ENCODE results near the gene SH3BP2. TPM values are rescaled to one million over a fixed set of nuclear protein-coding genes. Genes with fewer than 3 reads are reported as not detected.

SH3BP2 gene
- total RNA-seq, 1 donor from 2014 or later: 24.9 TPM

DNA sequence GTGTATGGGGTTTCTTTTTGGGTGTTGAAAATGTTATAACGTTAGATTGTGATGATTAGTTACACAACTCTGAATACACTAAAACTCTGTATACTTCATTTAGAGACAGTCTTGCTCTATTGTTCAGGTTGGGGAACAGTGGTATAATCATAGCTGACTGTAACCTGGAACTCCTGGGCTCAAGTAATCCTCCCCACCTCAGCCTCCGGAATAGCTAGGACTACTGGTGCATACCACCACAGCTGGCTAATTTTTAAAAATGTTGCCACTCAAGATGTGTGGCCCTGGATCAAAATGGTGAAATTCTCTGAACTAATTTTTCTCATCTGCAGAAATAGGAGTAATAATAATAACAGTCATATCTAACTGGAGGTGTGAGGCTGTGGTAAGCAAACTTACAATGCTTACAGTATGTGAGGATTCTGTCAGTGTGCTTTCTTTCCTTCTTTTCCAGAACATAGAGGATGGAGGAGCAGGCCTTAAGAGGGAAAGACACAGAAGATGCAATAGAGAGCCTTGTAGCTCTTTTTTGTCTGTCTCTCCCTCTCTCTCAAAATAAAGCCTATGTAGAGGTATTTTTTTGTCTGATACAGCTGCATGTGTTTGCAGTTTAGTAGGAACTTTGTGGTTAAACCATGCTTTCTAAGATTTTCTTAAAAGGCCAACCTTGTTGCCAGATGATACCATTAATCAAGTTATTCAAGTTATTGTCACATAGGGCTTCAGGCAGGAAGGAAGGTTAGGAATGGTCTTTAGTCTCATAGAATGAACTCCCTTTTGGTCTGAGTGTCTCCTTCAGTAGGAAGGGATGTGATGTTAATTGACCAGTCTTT, 58.3 kb downstream of the SH3BP2 start:
- no peak for DNase-seq (ENCODE audit: low read depth, low spot score)

DNA sequence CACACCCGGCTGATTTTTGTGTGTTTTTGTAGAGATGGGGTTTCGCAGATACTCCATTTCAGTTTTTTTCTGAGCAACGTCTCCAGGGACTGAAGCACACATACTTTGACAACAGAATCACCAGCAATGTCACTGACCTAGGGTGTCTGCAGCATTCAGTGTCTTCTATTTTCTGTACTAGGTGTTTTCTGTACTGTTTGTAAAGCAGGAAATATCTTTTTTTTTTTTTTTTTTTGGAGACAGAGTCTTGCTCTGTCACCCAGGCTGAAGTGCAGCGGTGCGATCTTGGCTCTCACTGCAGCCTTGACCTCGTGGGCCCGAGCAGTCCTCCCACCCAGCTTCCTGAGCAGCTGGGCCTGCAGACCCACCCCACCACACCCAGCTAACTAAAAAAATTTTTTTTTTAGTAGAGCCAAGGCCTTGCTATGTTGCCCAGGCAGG, 59.6 kb downstream of the SH3BP2 start:
- DNase-seq (ENCODE audit: low read depth, low spot score): no peak

DNA sequence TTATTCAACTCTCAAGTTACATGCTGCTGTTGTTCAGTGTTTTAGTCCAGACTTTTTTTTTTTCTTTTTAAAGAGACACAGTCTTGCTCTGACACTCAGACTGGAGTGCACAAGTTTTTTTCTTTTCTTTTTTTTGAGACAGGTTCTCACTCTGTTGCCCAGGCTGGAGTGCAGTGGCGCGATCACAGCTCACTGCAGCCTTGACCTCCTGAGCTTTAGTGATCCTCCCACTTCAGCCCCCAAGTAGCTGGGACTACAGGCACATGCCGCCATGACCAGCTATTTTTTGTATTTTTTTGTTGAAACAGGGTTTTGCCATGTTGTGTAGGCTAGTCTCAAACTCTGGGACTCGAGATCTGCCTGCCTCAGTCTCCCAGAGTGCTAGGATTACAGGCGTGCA, 62.7 kb downstream of the SH3BP2 start:
- DNase-seq (ENCODE audit: low read depth, low spot score): no peak

DNA sequence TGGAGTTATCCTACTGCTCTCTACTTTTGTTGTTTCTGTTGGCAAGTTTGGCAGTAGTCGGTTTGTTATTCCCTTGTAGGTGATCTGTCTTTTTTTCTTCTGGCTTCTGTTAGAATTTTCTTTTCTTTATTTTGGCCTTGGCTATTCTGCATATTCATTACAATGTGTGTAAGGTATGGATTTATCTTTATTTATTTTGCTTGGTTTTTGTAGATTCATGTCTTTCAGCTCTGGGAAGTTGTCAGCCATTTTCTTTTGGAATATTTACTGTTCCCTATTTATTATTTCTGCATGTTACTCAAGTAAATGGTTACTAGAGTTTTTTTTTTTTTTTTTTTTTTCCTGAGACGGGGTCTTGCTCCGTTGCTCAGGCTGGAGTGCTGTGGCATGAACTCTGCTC, 63.4 kb downstream of the SH3BP2 start:
- no peak for DNase-seq (ENCODE audit: low read depth, low spot score)

DNA sequence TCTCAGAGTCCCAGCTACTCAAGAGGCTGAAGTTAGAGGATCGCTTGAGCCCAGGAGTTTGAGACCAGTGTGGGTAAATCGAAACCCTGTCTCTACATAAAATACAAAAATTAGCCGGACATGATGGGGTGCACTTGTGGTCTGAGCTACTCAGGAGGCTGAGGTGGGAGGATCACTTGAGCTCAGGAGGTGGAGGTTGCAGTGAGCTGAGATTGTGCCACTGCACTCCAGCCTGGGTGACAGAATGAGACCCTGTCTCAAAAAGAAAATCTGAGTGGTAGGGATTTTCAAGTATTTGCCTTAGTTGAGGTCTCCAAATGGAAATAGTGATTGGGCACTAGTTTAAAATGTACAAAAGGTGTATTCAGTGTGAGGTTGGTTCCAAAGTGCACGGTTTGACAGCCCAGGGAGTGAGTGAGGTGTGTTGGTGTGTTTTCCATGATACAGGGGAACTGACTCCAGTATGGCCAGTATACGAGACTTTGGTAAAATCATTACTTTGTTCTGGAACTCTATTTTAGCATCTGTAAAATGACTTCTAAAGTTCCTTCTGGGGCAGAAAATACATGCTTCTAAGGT, 64.6 kb downstream of the SH3BP2 start:
- no peak for DNase-seq (ENCODE audit: low read depth, low spot score)

DNA sequence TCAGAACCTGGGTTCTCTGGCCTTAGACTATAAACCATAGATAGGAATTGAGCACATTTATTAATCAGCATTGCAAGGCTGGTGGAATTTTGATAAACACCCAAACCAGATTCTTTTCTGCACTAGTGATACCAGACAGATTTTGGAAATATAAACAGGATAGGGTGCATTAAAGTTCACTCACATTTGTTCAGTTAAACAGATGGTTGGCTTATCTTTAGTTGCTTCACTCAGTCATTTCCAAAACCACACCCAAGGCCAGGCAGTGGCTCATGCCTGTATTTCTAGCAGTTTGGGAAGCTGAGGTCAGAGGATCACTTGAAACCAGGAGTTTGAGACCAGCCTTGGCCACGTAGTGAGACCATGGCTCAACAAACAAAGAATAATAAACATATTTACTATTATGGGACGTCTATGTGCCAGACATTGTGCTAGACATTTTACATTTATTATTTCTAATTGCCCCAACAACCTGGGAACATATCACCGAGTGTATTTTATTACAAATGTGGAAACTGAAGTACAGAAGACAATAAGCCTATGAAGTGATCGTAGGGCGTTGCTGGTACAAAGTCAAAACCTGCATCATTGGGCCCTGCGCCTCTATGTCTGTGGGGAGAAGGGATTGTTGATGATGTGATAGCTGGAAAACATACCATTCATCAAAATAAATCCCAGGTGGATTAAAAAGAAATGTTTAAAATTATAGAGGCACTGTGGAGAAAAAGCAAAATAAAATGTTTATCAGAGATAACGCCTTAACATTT, 65.7 kb downstream of the SH3BP2 start:
- DNase-seq (ENCODE audit: low read depth, low spot score): no peak

DNA sequence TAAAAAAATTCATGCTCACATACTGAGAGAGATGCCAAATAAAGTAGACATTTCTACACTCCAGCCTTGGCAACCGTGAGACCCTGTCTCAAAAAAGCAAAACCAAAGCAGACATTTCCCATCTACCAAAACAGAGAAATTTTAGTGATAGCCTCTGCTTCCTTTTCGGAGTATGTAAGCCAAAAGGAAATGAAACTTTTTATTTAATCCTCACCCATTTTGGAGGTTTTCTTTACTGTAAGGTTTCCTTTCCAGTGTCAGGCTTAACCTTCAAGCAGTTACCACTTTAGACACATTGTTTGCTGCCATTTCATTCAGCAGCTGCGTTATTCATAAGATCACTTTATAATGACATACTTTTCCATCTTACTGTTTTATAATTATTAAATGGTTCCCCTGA, 66.6 kb downstream of the SH3BP2 start:
- DNase-seq (ENCODE audit: low read depth, low spot score): no peak

DNA sequence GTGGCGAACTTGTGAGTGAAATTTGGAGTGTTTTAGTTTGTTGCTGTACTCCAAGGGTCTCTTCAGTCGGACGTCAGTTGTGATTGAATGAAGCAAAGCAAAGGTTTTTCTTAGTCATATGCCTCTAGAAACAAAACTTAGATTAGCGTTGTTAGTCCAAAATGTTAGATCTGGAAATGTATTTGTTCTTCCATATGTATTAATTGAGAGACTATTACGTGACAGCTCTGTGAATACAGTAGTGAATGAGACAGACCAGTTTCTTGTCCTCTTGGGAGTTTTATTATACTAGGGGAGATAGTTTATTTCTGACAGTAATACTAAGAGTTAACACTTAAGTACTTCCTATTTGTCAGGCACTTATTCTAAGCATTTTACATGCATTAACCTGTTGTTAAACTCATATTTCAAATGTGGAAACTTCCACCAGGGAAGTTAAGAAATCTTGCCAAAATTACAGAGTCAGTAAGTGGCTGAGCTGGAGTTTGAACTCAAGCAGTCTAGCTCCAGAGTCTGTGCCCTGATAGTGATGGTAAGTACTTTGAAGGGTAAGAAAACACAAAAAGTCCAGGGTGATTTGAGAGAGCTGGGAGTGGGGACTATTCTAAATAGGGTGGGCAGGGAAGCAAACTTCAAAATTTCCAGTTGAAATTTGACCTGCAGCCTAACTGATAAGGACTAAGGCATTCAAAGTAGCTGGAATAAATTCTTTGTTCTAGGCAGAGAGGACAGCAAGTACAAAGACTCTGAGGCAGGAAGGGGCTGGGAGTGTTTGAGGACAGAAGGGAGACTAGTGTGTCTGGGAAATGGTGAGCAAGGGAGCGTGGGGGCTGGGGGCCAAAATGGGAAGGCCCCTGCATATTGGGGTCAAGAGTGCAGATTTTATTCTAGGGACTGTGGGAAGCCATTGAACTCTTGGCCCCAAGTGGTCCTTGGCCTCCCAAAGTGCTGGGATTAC, 67.8 kb downstream of the SH3BP2 start:
- no peak for DNase-seq (ENCODE audit: low read depth, low spot score)

DNA sequence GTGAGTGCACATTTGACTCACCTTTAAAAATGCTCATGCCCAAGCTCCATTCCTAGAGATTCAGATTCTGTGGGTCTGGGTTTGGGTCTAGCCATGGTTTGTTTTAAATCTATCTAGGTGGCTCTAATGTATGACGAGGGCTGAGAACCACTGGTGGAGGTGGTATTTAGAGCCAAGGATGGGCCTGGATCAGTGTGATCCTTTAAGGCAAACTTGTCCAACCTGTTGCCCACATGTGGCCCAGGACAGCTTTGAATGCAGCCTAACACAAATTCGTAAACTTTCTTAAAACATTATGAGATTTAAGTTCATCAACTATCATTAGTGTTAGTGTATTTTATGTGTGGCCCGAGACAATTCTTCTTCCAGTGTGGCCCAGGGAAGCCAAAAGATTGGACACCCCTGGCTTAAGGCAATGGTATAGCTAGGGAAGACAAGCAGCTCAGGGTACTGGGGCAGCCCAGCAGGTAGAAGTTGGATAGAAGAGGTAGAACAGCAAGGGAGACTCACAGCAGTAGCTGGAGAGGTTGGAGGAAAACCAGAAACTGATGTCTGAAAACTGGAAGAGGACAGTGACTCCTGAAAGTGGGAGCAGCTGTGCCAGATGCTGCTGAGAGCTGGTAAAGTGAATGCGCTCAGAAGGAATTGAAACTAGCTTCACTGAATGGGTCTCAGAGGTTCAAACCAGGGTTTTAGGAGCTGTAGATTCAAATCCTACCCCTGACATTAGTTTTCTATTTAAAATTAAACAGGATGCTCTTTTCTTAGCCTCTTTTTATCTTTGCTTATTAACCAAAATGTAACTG, 68.9 kb downstream of the SH3BP2 start:
- DNase-seq (ENCODE audit: low read depth, low spot score): no peak

DNA sequence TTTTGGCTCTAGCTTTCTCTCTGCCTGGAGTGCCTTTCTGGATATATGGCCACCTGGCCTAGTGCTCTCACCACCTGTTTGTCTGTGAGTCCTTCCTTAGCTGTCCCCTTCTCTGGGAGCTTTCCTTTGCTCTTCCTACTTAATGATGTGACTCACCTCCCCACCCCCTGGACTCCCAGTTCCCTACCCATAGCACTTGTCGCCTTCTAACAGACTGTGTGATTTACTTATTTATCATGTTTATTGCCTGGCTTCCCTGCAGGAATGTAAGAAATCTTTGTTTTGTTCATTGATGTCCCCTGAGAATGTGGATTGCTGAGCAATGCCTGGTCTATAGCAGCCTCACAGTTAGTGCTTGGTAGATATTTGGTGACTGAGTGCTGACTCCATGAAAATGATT, 69.6 kb downstream of the SH3BP2 start:
- no peak for DNase-seq (ENCODE audit: low read depth, low spot score)

DNA sequence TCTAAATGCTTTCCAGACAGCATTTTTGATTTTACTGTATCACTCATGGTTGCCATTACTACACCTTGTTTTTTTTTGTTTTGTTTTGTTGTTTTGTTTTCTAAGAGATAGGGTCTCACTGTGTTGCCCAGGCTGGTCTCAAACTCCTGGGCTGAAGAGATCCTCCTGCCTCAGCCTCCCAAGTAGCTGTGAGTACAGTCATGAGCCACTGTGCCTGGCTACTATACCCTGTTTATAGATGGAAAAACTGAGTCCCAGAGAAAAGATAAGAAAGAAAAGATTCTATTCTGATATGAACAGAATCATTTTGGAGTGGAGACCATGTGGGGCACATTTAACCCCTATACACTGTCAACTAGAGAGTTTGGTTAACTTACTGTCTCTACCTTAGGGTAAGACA, 70.8 kb downstream of the SH3BP2 start:
- DNase-seq (ENCODE audit: low read depth, low spot score): no peak

DNA sequence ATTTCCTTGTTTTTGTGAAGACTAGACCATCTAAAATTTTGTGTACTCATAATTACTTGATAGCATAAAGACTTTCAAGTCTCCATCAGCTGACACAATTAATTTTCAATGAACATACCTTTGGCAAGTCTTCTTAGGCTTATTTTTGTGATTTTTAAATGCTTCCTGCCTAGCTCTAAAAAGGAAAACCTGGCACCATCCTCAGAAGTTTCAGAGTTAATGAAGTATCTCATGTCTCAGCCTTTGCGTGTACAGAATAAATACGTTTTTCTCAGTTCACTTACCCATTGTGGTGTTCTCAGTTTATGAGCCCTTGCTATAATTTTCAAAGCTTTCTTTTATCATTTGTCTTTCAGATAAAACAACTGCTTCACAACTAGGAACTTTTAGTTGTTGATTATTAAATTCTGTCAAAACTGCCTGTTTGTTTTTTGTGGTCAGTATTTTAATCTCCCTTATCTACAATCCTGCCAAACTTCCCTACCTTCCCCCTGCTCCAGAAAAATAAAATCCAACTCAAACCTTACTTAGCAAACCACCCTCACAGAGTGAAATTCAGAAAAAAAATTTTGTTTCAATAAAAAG, 72.4 kb downstream of the SH3BP2 start:
- no peak for DNase-seq (ENCODE audit: low read depth, low spot score)

DNA sequence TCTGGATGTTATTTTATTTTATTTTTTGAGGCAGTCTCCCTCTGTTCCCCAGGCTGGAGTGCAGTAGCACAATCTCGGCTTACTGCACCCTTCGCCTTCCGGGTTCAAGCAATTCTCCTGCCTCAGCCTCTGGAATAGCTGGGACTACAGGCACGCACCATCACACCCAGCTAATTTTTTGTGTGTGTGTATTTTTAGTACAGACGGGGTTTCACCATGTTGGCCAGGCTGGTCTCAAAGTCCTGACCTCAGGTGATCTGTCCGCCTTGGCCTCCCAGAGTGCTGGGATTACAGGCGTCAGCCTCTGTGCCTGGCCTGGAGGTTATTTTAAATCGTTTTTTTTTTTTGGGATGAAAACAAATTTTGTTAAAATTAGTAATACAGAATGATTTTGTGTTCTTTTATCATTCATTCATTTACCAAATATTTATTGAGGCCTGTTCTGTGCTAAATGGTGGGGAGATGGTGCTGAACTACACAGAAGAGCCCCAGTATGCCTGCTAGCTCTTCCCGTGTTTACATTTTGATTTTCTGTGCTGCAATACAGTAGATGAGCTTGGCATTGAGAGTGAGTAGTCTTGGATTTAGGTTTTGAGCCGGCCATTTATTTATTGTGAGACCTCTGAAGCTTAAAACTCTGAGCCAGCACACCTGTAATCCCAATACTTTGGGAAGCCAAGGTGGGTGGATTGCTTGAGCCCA, 73.4 kb downstream of the SH3BP2 start:
- DNase-seq (ENCODE audit: low read depth, low spot score): no peak

DNA sequence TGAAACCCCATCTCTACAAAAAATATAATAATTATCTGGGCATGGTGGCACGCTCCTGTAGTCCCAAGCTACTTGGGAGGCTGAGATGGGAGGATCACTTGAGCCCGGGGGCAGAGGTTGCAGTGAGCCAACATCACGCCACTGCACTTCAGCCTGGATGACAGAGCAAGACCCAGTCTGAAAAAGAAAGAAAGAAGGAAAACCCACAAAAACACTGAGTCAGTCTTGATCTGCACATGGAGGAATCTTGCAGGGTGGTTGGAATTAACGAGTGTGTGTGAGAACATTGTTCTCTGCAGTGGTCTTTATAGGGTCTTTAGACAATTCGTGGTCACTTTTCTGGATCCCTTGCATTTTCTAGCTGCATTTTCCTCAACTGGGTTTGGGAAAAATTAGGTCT, 74.0 kb downstream of the SH3BP2 start:
- no peak for DNase-seq (ENCODE audit: low read depth, low spot score)

DNA sequence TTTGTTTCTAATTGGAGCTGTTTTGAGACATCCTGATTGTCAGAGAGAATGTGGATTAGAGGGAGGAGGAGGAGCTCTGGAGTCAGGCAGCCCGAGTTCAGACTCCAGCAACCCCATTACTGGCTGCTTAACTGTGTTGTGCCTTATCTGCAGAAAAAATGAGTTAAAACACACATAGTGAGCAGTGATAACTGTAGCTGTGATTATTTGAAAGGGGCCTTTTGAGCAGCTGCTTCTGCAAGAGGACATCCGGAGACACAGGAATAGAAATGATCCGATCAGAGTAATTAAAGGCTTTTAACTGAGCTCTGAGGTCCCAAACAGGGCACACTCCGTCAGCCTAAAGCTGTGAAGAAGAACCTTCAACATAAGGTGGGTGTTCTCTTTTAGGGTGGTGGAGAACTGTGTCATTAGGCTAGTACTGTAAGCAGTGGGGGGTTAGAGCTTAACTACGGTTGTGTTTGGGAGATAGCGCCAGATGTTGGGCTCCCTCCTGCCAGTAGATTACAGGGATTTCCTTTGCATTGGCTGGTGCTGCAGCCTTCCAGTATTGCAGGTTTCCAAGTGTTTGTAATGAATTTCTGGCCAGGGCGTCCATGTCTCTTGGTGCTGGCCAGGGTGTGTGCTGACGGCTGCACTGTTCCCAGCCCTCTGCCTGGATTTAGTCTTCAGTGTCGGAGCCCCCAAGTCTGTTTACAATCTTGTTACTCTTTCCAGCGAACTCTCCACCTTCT, 75.0 kb downstream of the SH3BP2 start:
- no peak for DNase-seq (ENCODE audit: low read depth, low spot score)

DNA sequence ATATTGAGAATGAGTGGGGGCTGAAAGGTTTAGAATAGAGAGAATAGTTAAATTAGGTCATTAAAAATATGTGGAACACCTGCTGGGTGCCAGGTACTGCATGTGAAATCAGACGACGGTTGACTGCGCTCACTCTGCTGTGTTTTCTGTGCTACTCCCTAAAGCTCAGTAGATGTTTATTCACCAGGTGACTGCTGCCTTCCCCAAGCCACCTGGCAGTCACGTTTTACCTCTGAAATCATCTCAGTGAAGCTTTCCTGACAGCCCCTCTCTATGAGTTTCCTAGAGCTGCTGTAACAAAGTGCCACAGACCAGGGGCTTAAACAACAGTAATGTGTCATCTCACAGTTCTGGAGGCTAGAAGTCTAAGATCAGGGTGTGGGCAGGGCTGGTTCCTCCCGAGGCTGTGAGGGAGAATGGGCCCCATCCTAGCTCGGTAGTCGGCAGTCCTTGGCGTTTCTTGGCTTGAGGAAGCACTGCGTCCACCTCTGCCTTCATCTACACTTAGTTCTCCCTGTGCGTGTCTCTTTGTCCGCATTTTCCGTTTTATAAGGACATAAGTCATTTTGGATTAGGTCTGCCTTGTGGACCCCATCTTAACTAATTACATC, 76.1 kb downstream of the SH3BP2 start:
- DNase-seq (ENCODE audit: low read depth, low spot score): no peak

DNA sequence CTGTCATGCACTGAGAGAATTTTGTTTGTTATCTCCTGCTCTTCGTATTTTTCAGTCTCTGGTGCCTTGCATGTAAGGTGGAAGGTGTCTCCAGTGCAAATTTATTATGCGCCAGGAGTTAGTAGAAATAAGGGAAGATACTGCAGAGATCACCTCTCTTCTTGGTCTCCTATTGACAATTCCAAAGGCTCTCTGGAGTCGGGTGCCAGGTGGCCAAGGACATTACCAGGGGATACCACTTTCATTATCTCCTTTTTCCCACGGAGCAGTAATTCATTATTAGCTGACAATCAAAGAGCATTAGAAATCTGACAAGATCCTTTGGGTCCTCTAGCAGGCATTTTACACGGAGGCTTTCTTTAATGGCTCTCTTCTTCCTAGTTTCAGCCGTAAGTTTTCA, 76.8 kb downstream of the SH3BP2 start:
- DNase-seq (ENCODE audit: low read depth, low spot score): no peak

DNA sequence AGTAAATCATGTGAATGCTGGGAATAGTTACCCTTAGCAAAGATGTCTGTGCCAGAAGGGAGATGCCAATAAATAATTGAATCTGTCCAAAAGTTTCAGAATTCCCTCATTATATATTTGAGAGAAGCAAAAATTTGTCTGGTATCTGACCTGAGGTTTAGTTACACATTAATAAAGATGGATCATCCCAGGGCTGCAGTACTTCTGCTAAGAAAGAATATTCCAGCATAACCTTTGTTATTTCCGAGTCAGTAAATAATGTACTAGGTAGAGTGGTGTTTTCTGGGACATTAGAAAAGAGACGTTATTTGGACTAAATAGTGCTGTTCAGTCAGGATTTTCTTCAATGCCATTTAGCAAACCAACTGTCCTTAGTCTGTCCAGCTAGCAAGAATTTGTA, 77.2 kb downstream of the SH3BP2 start:
- DNase-seq (ENCODE audit: low read depth, low spot score): no peak

All from pulmonary artery endothelial cell (primary cell).